GM12878 (cell line): ENCODE results near the gene ARHGEF1.

Source experiments
- ELK1 ChIP-seq: IDR thresholded peaks from 2 replicates; pipeline ENCODE4 v1.6.1; 2012; ENCODE audit warnings: low read depth, low read length, improper control_type of control experiment
- GABPA ChIP-seq: IDR thresholded peaks from 2 replicates; pipeline ENCODE4 v1.6.1; 2014; ENCODE audit warnings: antibody characterized with exemption, low read depth, mild to moderate bottlenecking, inconsistent platforms

- no peak for TF ChIP-seq GABPA
- no peak for TF ChIP-seq ELK1
Observed at GRCh38 chr19:41845001-41845050, 38.2 kb upstream of the ARHGEF1 start, which contains the start of gene DMRTC2.
